Effector CD4-positive, alpha-beta T cell (primary cell): ENCODE data around the gene SDSL.

Experiments used
- DNase-seq: peaks from one replicate; pipeline ENCODE4 v3.0.0-alpha.2; 2020

SDSL gene

GRCh38 chr12:113396828-113397496 lies 25.2 kb upstream of the SDSL start:
- DNase-seq: no peak

GRCh38 chr12:113397497-113398197 lies 24.5 kb upstream of the SDSL start:
- DNase-seq: no peak

- no peak for DNase-seq
These were observed 23.6 kb upstream of the SDSL start for GRCh38 chr12:113398346-113399290.

- DNase-seq: no peak
These were observed 22.7 kb upstream of the SDSL start for GRCh38 chr12:113399490-113399889.

GRCh38 chr12:113400362-113400761 lies 21.8 kb upstream of the SDSL start:
- DNase-seq: no peak

- no peak for DNase-seq
These were observed 20.8 kb upstream of the SDSL start for GRCh38 chr12:113401066-113402000.

- no peak for DNase-seq
These were observed 19.5 kb upstream of the SDSL start for GRCh38 chr12:113402586-113403260.

GRCh38 chr12:113403435-113404415 lies 18.5 kb upstream of the SDSL start, which contains the start of gene SDS:
Gene SDS (minus strand): TSS chr12:113403887. CDS start chr12:113399708, 4,179 bp downstream.
- DNase-seq: no peak

GRCh38 chr12:113405694-113406093 lies 16.5 kb upstream of the SDSL start:
- DNase-seq: no peak

- DNase-seq: no peak
These were observed 14.1 kb upstream of the SDSL start for GRCh38 chr12:113407931-113408600.

GRCh38 chr12:113408756-113409298 lies 13.4 kb upstream of the SDSL start:
- DNase-seq: no peak

GRCh38 chr12:113409462-113410124 lies 12.6 kb upstream of the SDSL start:
- DNase-seq: no peak

- DNase-seq: no peak
These were observed 8.7 kb upstream of the SDSL start for GRCh38 chr12:113413488-113413939.

GRCh38 chr12:113414519-113415038 lies 7.6 kb upstream of the SDSL start:
- no peak for DNase-seq

- no peak for DNase-seq
These were observed 6.0 kb upstream of the SDSL start for GRCh38 chr12:113416091-113416754.

GRCh38 chr12:113418213-113418879 lies 3.8 kb upstream of the SDSL start:
- DNase-seq: no peak

GRCh38 chr12:113420996-113421595 lies 1.1 kb upstream of the SDSL start:
- DNase-seq: no peak
